GM18526 (cell line): ENCODE data around the gene NOS1AP.

Experiments used
- POLR2A ChIP-seq: IDR thresholded peaks from 3 replicates; pipeline ENCODE4 v1.6.1; 2011; ENCODE audit not compliant: insufficient read length; ENCODE audit errors: extremely low read depth

NOS1AP gene

DNA sequence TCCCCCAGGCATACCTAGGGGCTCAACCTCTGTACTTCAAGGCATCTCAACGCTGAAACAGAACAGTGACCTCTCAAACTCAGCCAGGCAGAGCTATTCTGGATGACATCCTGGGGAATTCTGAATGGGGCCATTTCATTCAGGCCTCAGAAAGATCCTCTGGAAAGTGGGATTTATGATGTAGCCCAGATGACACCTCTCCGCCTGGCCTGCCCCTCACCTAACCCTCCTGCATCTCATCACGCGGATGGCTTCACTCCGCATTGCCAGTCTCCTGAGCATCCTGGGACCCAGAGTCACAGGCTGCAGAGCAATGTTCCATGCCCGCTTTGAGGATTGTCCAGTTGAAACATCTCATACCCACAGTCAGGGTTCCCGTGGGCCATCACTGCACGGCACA, 306.0 kb downstream of the NOS1AP start:
- no peak for TF ChIP-seq POLR2A

DNA sequence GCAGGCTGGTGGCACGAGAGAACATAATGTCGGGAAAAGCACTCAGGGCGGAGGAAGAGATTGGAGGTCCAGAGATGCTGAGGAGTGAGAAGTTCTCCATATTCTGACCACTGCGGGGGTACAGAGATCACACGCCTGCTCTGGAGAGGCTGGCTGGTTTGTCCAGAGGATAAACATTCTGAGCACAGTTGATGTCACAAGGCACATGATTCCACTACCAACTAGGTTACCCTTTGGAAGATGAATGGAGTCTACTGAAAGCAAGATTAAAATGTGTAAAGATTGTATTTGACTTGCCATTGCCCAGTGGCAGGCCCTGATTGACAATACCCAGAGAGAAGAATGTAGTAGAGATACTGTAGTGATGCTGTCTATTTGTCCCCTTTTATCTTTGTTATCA, 307.2 kb downstream of the NOS1AP start, which contains the start of gene SPATA46:
SPATA46 (minus strand) TSS at position 164 of the 400 bp plus-strand sequence; CDS start at position 100, 64 bp downstream.
- no peak for TF ChIP-seq POLR2A

DNA sequence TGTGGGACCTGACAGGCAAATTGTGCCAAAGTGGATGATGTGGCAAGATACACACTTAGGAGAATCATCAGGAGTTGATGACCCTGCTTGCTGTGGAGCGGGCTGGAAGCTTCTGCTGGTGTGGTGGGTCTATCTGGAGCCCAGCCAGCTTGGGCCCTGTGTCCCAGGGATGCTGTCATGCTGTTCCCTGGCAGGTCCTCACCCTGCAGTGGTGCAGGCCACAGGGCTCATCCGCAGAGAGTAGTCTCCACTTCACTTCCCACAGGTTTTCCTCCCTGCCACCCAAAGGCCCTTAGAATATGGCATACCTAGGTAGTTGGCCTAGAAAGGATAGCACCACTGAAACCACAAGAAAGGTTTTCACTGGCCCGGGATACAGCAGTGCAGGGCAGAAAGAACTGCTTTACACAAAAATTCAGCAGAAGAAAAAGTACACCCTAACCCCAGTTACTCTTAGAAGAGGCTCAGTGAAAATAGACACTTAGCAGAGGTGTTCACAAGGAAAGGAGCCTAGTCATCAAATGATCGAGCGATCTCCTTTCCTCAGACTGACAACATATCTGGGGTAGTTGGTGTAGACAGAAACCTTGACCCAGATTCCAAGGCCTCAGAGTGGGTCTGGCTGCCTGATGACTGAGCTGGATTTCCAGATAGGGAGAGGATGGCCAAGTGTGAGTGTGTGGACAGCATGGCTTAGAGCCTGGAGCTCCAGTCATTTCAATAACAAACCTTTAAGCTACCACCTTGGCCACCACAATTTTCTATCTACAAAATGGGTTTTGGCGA, 310.8 kb downstream of the NOS1AP start:
- no peak for TF ChIP-seq POLR2A

DNA sequence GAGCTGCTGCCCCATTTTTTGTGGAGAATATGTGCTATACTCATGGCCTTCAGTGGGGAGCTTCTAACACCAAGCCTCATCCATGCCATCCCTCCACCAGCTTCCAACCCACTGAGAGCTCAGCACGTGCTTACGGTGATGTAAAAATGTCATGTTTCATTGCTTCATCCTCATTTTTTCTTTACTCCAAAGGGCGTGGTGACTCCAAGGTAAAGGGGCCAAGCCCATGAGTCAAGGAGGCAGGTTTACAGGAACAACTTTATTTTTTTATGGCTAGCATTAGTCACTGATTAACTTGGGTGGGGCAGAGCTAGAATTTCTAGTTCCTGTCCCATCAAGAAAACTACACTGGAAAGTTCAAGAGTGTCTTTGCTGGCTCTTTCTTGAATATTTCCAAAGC, 311.9 kb downstream of the NOS1AP start, which contains the start of gene C1orf226:
C1orf226 (plus strand) TSS at position 346 of the 400 bp plus-strand sequence. CDS start 174 bp downstream, outside the sequence.
- no peak for TF ChIP-seq POLR2A

DNA sequence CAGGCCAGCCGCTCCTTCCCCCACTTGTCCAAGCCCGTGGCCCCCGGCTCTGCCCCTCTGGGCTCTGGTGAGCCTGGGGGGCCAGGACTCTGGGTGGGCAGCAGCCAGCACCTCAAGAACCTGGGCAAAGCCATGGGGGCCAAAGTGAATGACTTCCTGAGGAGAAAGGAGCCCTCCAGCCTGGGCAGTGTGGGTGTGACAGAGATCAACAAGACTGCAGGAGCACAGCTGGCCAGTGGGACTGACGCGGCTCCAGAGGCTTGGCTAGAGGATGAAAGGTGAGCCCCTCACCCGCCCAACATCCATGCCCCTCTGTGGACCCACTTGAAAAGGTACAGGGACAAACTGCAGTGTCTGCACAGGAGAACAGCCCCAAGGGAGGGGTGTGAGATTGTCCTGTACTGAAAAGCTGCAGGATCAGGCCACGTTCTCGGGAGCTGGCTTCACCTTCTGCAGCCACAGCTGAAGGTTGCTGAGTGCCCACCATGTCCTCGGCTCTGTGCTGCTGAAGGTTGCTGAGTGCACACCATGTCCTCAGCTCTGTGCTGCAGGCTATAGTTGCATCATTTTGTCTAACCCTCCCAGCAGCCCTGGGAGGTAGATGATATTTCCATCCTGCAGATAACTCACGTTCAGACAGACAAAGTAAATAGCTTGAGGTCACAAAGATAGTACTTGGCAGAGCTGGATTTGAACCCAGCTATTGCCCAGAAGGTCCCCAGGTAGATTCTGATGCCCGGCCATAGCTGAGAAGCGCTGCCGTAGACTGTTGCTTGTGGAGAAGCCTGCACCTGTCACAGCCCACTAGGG, 312.7 kb downstream of the NOS1AP start:
- TF ChIP-seq POLR2A = no peak

DNA sequence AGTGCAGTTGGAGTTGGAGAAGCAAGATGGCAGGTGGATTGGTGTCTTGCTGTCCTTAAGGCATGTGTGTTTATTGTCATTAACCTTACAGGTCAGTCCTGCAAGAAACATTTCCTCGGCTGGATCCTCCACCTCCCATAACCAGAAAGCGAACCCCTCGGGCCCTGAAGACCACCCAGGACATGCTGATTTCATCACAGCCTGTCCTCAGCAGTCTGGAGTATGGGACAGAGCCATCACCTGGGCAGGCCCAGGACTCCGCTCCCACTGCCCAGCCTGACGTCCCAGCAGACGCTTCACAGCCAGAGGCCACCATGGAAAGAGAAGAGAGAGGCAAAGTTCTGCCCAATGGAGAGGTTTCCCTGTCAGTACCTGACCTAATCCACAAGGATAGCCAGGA, 313.6 kb downstream of the NOS1AP start:
- TF ChIP-seq POLR2A = no peak

DNA sequence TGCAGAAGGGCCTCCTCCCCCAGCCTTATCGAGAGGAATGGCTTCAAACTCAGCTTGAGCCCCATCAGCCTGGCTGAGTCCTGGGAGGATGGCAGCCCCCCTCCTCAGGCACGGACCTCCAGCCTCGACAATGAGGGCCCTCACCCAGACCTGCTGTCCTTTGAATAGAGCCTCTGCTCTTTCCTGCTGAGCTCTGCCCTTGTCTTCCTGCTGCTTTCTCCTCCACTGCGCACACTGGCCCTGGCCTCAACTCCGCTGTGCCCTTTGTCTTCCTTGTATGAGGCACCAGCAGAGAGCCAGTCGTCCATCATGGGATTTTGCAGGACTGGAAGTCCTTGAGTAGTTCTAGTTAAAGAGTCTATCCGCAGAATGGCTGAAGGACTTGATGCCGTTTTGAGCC, 314.0 kb downstream of the NOS1AP start:
- no peak for TF ChIP-seq POLR2A

DNA sequence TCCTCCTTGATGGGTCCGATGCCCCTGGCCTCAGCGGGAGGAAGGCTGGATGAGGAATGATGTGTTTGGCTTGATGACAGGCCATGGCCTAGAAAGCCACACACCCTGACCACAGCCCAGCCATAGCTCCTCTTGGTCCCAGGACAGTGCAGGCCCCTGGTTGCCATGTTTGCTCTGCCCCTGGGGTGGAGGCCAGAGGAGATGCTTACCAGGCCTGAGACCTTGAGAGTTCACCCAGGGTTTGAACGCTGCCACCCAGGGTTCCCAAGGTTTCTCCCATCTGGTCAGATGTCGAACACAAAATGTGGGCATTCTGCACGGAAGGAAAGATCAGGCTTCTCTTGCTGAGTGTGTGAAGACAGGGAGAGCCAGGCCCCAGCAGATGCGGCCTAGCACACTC, 314.6 kb downstream of the NOS1AP start:
- TF ChIP-seq POLR2A = no peak

DNA sequence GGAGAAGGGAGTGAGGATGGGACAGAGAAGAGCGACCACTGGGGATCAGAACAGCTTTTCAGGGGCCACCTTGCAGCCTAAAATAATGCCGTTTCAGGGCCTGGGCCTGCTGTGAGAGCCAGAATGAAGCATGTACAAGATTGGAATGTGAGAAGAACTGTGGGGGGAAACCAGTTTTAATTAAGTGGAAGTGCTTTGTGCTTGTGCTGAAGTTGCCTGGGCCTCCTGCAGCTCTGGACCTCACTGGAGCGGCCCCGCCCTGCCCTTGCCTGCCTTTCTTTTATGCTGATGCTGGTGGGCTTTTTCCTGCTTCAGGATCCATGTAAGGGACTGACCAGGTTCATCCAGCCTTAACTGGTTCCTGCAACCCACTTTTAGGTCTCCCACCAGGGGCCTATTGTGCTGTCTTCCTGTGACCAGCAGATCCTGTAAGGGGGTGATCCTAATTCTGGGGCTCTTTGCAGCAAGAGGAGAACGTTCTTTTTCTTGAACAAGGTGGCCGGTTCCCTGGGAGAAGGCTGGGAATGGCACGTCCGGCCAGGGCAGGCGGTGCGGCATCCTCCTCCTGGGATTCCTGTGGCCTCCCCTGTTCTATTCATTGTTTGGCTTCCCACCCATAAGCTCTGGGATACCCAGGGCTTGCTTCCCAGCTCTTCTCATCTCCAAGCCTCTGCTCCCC, 315.2 kb downstream of the NOS1AP start:
- TF ChIP-seq POLR2A = no peak

DNA sequence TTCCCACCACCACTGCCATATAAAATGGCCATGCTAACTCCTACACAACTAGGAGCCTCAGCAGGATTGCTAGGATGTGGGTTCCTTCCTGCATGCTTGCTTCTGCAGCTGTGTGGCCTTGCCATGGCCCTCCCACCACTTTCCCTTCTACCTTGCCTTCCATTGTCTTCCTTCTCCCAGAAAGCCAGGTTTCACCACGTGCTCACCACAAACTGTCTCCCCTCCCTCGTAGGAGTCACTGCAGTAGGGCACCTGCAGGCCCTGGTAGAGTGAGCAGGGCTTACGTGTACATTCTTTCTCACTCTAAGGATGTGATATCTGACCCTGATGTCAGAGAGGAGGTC, 315.8 kb downstream of the NOS1AP start:
- no peak for TF ChIP-seq POLR2A

DNA sequence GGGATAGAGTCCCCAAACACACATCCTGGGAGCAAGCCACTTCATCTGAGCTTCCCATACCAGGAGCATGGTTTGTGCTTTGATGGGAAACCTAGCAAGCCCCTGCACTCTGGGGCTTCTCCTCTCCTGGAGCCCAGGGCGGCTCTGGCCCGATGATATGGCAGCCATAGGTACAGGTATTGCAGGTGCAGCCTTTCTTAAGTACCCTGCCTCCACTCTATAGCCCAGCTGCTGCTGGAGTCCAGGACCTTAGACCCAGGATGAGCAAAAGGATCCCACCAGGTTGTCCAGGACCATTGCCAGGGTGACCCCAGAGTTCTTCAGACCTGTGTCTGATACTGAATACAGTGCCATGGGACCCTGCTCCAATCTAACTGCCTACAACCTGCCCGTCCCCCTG, 316.2 kb downstream of the NOS1AP start:
- no peak for TF ChIP-seq POLR2A

DNA sequence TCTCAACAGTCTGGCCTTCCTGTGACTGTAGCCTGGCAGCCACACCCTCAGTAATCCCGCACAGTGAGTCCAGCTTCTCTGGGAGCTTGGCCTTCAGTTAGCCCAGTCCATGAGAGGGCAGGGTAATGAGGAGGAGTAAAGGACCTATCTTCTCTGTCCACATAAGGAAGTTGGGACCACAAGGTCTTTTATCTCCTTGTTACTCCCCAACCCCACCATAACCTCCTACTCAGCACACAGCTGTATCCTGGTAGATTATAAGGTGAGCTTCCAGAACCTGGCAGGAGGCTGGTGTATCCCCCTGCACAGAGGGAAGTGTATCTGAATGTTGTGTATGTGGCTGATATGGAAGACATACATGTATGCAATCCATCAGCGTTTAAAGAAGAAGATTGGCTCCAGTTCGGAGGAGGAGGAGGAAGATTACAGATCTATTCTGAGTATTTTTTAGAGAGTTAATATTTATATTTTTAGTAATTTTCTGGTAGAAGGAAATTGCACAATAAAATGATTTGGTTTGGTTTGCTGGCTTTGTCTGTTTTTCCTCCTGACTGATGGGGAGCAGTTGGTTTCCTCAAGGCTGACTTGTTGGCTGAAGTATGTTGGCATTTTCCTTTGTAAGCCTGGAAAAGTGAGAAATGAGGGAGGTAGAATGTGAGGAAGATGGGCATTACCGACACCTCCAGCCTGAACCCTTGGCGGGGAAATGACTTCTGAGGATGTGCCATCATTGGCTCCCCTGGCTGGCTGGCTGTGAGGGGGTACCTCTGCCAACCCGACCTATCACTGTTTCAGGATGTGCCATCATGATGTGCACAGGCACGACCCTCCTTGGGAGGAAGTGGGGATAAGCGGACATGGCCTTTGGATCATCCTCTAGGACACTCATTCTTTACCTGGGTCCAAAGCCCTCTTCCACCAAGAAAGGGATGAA, 317.1 kb downstream of the NOS1AP start:
- TF ChIP-seq POLR2A = no peak

DNA sequence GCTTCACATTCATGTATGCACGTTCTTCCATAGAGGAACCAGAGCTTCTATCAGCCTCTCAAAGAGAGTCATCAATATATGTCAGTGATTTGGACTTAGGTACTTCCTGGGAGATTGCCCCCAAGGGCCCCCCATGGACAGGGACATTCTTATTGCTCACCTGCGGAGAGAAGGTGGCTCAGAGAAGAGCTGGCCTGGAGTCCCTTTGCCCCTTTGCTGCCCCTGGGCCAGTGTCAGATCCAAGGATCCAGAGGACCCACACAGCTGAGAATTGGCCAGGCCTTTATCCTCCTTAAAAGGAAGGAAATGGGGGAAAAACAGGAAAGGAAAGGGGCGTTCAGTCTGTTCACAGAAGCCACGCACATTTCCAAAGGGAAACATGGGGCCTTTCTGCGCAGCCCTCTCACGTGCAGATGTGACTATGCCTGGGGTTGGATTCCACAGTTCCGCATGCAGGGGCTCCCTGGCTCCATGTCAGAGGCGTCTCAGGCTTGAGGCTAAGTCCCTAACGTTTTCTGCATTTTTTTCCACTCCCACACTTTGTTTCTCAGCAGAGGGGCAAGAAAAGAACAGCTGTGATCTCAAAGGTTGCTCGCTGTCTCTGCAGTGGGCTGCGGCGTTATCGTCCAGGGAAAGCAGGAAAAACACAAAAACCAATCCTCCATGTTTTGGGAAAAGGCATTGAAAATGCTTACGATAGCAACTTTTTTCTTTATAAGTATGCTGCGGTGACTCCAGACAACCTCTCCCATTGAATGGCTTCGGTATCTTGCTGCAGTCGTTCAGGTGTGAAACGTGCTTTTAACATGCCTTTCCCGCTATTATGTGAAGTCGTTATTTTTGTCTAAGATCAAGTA, 318.0 kb downstream of the NOS1AP start:
- TF ChIP-seq POLR2A = no peak

DNA sequence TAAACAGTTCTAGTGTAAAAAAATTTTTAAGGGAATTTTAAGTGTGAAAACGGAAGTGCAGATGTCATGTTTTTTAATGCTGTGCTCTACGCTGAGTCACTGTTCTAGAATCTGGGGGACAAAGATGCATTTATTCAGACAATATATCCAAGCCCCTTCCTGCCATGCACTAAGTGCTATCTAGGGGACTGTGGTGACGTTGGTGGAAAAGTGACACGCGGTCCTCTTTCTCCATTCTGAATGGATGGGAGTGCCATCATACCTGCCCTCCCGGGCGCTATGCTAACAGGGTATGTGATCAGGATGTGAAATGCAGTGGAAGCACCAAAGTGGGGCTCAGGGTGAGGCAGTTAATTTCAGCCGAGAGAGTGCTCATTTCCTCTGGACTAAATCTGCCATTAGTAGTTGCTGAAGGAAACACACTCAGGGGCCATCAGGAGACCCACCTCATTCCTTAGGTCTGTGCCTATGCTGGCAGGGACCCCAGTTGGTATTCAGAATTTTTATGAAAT, 318.6 kb downstream of the NOS1AP start:
- TF ChIP-seq POLR2A = no peak

DNA sequence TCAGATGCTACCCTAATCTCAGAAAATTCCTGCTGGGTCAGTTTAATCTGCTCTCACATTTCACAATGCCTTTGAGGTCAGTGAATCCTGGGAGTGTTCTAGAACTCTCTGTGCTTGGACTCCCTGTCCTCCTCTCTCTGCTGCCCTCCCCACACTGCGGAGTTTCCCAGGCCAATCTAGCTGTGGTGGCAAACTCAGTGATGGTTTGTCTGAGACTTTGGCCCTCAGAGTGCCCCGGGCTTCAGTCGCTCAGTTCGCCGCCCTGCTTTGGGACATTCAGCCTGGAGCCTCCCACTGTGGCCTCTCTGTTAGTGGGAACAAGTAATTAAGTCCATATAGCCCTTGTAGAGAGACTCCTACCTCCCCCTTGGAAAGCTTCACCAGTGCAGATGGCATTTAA, 319.1 kb downstream of the NOS1AP start:
- no peak for TF ChIP-seq POLR2A
